GM12892 (cell line): ENCODE results near the gene GET4.

Experiments used
- DNase-seq: peaks from one replicate; pipeline ENCODE4 v3.0.0; 2011; ENCODE audit not compliant: insufficient read length
- FAIRE-seq: peaks from 2 replicates; lab custom pipeline; 2011; peaks lifted over from hg19 to GRCh38; lab: Jason Lieb, UNC
- POLR2A ChIP-seq: IDR thresholded peaks from 2 replicates; pipeline ENCODE4 v1.6.1; 2011; ENCODE audit warnings: low read depth, low read length, control low read depth
- POLR2AphosphoS5 ChIP-seq: IDR thresholded peaks from 2 replicates; pipeline ENCODE4 v1.6.1; 2011; ENCODE audit warnings: low read depth, low read length, control low read depth
- TAF1 ChIP-seq: IDR thresholded peaks from 2 replicates; pipeline ENCODE4 v1.6.1; 2011; ENCODE audit warnings: low read depth, mild to moderate bottlenecking, control low read depth, low read length, borderline replicate concordance

GET4 gene

DNA sequence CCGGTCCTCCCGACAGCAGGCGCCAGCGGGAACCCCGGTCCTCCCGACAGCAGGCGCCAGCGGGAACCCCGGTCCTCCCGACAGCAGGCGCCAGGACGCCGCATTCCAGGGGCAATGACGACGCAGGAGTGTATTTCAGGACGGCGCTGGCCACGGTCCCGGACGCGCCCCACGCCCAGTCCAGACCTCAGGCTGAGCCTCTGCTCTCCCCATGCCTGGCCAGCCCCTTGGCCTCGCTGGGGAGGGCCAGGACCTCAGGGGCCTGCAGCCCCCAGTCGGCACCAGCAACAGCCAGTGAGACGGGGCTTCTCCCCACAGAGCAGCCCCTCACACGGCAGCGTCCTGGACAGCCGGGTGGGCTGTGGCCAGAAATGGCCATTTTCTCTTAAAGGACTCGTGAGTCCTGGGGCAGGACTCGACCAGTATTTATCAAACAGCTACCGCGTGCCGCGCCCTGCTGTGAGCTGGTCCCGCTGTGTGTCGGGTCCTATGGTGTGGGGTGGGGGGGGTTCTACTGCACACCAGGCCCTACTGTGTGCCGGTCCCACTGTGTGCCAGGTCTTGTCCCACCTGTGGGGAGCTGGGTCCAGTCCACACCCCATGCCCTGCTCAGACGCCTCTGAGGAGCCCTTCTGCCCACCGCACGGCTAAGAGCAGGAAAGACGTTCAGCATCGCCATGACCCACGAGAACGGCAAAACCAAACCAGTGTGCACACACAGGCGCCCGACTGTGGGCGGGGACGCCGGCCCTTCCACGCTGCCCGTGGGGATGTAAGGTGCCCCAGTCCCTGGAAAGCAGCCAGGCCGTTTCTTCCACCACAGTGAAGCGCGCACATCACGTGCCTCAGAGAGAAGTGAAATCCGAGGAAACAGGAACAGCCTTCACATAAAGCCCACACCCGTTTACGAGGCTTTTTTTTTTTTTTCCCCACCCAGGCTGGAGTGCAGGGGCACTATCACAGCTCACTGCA lies 33.3 kb downstream of the GET4 start:
- FAIRE-seq (peak; percentile 63), DNase-seq (no peak)
- TF ChIP-seq POLR2AphosphoS5 (no peak), TAF1 (no peak), POLR2A (no peak)

DNA sequence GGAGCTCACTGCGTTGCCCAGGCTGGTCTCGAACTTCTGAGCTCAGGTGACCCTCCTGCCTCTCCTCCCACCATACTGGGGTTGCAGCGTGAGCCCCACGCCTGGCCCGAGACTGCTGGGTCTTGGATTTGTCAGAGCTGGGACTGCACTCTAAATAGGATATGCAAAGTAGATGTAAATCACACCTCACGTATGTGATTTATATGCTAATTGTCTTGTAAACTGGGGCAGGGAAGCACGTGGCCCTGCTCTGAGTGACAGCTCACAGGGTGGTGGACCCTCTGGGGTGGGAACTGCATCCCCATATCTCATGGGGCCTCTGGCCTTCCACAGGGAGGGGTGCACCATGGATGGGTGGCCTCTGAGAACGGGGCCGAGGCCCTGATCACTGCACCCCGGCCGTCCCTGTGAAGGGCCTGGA lies 34.1 kb downstream of the GET4 start:
- TF ChIP-seq TAF1 (no peak), POLR2A (no peak), POLR2AphosphoS5 (no peak)
- FAIRE-seq (no peak), DNase-seq (no peak)

DNA sequence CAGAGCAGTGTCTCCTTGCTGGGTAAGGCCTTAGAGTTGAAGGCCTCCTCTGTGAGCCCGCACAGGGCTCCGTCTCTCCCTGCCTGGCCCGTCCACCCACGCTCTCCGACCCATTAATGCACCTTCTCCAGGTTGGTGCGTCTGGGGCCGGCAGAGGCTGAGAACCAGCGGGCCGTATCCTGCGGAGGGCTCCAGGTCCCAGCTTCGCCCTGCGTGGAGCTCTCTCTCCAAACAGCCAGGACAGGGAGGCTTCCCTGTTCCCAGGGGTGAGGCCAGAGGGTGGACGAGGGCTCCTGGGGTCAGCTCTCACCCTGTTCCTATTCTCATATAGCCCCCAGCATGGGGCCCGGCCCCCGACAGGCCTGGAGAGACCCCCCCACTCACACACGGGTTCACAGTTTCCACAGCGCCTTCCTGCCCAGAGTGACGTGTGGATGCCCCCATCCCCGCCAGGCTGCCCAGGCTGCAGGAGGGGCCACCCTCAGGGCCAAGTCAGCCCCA lies 34.6 kb downstream of the GET4 start:
- FAIRE-seq (no peak), DNase-seq (no peak)
- no peak for TF ChIP-seq TAF1
- no peak for TF ChIP-seq POLR2A
- TF ChIP-seq POLR2AphosphoS5: no peak

DNA sequence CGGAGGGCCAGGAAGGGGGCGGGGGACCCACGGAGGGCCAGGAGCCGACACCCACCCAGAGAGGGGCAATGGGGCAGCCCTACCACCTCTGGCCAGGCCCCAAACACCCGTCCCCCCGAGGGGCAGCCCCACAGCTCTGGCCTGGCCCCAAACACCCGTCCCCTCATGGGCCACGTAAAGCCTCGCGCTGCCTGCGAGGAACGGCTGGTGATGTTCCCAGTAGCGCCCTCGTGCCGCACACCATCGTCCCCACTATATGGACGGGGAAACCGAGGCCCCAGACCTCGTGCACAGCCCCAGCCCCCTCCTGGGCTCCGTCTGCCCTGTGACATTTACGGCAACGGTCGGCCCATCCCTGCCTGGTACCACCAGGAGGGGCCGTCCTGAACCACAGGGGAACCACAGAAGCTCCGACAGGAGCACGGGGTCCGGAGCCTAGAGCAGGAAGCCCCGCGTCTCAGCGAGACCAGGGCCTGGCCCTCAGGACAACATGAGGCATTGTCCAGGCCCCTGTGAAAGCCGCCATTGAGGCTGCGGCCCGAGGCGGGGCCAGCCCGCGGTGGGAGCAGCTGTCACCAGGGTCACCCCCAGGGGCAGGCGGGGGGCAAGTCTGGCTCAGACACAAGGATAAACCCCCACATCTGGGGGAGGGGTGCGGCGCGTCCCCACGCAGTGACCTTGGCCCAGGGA lies 35.6 kb downstream of the GET4 start:
- TF ChIP-seq POLR2A: no peak
- TF ChIP-seq TAF1: no peak
- FAIRE-seq (no peak), DNase-seq (no peak)

DNA sequence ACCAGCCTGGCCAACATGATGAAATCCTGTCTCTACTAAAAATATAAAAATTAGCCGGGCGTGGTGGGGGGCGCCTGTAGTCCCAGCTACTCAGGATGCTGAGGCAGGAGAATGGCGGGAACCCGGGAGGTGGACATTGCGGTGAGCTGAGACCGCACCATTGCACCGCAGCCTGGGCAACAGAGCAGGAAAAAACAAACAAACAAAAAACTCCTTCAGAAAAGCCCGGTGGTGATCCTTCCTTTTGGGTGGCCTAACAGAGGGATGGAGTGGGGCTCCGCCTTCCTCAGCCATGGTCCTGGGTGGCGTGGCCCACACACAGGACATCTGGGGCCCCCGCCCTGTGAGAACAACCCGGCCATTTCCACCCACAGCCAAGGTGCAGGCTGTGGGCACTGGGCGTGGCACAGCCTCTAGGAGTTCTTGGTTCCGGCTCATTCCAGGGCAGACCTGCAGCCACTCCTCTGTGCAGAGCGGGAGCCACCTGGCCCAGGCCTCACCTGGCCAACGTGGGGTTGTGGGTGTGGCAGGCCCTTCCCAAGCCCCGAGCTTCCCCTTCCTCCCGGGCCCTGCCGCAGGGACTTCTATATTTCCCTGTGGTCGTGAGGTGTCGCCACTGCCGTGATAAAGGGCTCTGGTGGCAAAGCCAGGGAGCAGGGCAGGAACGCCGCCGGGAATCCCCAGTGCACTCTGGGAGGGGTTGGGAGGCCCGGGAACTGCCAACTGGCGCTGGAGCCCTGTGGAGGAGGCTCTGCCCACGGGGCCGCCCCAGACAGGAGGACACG lies 37.6 kb downstream of the GET4 start:
- TF ChIP-seq POLR2A (no peak), TAF1 (no peak), POLR2AphosphoS5 (no peak)
- no peak for DNase-seq
- FAIRE-seq: no peak

DNA sequence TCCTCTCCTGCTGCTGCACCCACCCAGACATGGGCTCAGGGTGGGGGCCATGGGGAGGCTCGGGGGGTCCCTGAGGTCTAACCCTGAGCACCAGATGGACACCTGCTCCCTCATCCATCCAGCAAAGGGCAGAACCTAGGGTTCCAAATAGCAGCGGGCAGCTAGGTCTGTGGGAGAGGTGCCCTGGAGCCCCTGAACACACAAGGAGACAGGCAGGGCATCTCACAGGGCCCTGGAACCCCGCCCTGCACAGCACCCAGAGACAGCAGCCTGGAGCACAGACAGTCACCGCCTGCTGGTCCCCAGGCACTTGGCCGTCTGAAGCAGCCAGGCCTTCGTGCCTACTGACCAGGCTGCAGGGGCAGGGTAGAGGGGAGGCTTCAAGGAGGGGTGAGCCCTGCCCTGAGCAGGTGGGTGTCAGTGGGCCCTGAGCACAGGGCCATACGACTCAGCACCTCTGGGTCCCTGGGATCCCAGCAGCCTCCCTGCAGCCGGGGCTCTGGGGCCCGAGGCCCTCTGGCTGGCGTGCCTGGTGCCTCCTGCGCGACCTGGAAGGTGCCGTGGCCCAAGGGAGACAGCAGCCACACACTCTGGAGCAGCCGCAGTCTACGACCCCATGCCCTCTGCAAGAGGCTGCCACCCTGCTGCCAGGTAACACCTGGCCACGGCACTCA lies 38.3 kb downstream of the GET4 start:
- FAIRE-seq: no peak
- DNase-seq: no peak
- TF ChIP-seq POLR2A (no peak), TAF1 (no peak), POLR2AphosphoS5 (no peak)

DNA sequence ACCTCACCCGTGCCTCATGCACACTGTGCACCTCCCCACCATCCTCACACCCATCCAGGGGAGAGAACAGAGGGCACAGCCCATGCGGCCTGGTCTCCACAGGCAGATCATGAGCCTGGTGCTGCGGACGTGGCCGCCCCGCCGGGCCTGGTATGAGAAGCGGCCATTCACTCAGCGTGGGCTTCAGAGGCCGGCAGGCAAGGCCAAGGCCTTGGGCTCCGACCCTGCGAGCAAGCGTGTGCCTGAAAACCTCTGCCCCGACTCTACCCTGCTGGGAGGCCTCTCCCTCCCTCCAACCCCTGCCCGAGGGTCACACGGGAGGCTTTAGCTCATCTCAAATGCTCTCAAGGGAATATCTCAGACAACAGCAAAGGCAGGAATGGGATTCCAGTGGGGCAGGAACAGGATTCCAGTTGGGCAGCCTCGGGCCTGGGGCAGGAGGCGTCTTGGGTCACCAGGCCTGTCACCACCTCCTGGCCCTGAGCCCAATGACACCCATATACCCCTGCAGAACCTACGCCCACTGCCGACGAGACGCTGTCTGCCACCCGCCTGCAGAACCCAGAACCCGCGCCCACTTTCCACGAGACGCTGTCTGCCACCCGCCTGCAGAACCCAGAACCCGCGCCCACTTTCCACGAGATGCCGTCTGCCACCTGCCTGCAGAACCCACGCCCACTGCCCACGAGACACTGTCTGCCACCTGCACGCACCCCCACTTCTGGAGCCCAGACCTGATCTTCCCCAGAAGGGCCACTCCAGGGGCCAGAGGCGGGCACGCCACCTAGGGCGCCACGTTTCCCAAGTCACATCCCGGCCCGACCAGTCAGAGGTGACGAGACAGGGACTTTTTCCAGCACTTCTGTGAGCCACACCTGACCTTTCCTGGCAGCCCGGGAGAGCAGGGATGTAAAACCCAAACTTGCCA lies 39.2 kb downstream of the GET4 start:
- TF ChIP-seq POLR2A (no peak), POLR2AphosphoS5 (no peak), TAF1 (no peak)
- no peak for DNase-seq
- no peak for FAIRE-seq

DNA sequence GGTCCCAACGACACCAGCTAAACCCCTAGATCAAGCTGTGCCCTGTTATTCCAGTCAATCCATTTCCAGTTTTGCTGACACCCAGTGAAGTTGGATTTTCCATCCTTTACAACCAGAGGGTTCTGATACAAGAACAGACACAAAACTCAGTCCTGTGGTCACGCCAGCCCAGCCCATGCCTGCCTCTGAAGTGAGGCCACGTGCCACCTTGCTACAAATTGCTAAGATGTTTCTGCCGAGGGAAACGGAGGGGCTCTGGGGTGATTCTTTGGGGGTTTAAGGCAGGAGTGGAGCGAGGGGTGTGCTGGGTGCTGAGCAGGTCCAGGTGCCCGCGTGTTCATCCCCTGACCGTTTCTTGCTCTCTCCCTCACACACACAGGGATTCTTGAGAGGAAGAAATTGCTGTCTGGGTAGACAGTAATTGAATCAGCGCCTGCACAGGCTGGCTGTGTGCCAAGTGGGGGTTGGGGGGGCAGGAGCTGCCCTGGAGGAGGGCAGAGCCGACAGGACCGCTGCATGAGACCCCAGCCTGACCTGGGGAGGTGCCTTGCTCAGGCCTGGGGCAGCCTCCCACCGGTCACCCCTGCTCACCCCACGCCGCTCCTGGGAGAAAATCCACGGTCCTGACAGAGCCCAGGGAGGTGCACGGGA lies 40.1 kb downstream of the GET4 start:
- DNase-seq (no peak), FAIRE-seq (no peak)
- TF ChIP-seq POLR2AphosphoS5 (no peak), POLR2A (no peak), TAF1 (no peak)

DNA sequence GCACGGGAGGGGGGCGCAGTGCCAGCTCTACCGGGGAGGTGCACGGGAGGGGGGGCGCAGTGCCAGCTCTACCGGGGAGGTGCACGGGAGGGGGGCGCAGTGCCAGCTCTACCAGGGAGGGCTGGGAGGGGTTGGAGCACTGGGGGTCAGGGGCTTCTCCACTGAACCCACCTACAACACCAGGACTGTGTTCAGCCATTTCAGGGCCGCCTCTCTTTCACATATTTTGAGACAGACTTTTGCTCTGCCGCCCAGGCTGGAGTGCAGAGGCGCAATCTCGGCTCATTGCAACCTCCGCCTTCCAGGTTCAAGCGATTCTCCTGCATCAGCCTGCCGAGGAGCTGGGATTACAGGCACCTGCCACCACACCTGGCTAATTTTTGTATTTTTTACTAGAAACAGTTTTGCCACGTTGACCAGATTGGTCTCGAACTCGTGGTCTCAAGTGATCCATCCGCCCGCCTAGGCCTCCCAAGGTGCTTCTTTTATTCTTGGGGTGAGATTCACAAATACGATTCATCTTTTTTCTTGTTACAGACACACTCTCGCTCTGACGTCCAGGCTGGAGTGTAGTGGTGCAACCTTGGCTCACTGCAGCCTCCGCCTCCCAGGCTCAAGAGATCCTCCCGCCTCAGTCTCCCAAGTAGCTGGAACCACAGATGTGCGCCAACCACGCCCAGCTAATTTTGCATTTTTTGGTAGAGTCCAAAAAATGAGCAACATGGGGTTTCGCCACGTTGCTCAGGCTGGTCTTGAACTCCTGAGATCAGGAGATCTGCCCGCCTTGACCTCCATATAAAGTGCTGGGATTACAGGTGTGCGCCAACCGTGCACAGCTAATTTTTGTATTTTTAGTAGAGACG lies 41.1 kb downstream of the GET4 start:
- FAIRE-seq (no peak), DNase-seq (no peak)
- TF ChIP-seq TAF1: no peak
- TF ChIP-seq POLR2AphosphoS5: no peak
- no peak for TF ChIP-seq POLR2A

DNA sequence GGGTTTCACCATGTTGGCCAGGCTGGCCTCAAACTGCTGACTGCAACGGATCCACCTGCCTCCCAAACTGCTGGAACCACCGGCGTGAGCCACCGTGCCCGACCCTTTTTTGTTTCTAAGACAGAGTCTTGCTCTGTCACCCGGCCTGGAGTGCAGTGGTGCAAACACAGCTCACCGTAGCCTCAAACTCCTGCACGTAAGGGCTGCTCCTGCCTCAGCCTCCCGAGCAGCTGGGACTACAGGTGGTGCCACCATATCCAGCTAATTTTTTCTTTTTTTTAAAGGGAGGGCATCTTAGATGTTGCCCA lies 41.7 kb downstream of the GET4 start:
- FAIRE-seq: no peak
- no peak for DNase-seq
- TF ChIP-seq POLR2AphosphoS5 (no peak), TAF1 (no peak), POLR2A (no peak)
